ENCODE results near the gene MED20. TPM values are rescaled to one million over a fixed set of nuclear protein-coding genes. Genes with fewer than 3 reads are reported as not detected.

Gene MED20
- total and polyA plus RNA-seq, 2 donors = 15.6 to 22.5 TPM

GRCh38 chr6:41936073-41936837 lies 15.3 kb upstream of the MED20 start:
- WGBS = 48% methylated on average over 10 of the region's 10 CpGs
- no peak for DNase-seq (ENCODE audit: extremely low spot score)
- H3K36me3 ChIP-seq (ENCODE audit: insufficient read depth) = no peaks in the 10 kb centered on the region
- peaks cover 2% of the 10 kb centered on the region for H3K4me1 ChIP-seq (ENCODE audit: insufficient read depth)
- H3K27ac ChIP-seq (ENCODE audit: low read depth) = no peak overlapping the region
- H3K4me3 ChIP-seq (ENCODE audit: low read depth, low read length) = no peak overlapping the region

DNA sequence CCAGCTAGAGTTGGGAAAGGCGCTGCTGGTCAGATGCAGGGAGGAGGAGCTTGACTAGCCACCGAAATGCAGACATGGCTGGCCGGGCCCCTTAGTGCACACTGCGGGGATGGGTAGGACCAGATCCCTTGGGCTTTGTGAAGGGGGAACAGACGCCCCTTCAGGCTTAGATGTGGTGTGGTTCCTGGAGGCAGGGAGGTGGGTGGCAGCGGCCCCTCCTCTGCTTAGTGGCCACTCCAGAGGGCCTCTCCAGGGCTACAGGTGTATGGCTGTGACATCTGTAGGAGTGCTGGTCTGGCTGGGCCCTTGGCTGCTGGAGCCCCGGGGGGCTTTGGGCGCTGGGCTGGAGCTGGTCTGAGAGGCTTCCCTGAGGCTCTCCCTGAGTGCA lies 14.7 kb upstream of the MED20 start:
- Histone ChIP-seq H3K4me1 (ENCODE audit: insufficient read depth) (peaks cover 2% of the 10 kb centered on the region), H3K36me3 (ENCODE audit: insufficient read depth) (peaks cover 3% of the 10 kb centered on the region), H3K4me3 (ENCODE audit: low read depth, low read length) (no peak overlapping the region), H3K27ac (ENCODE audit: low read depth) (no peak overlapping the region)
- 72% methylated on average over 8 of the region's 8 CpGs for WGBS
- DNase-seq (ENCODE audit: extremely low spot score) = no peak

DNA sequence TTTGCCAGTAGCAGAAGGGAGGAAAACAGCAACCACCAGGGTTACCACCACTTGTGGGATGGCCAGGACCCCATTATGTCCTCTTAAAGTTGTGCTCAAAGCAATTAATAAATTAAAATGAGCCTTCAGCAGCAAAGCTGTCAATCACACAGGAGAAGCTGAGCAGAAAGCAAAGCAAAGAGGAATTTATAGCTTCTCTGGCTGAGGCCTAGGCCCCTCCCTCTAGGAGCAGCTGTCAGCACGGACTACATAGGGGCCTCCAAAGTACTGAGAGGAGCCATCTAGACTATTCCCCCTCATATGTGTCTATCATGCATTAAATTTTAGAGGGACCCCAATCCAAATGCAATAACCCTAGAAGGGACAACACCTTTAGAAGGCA lies 14.2 kb upstream of the MED20 start:
- H3K4me3 ChIP-seq (ENCODE audit: low read depth, low read length) = no peak overlapping the region
- DNase-seq (ENCODE audit: extremely low spot score) = no peak
- 33% methylated on average over 1 of the region's 1 CpG for WGBS
- H3K4me1 ChIP-seq (ENCODE audit: insufficient read depth) = no peaks in the 10 kb centered on the region
- peaks cover 3% of the 10 kb centered on the region for H3K36me3 ChIP-seq (ENCODE audit: insufficient read depth)
- H3K27ac ChIP-seq (ENCODE audit: low read depth) = no peak overlapping the region

DNA sequence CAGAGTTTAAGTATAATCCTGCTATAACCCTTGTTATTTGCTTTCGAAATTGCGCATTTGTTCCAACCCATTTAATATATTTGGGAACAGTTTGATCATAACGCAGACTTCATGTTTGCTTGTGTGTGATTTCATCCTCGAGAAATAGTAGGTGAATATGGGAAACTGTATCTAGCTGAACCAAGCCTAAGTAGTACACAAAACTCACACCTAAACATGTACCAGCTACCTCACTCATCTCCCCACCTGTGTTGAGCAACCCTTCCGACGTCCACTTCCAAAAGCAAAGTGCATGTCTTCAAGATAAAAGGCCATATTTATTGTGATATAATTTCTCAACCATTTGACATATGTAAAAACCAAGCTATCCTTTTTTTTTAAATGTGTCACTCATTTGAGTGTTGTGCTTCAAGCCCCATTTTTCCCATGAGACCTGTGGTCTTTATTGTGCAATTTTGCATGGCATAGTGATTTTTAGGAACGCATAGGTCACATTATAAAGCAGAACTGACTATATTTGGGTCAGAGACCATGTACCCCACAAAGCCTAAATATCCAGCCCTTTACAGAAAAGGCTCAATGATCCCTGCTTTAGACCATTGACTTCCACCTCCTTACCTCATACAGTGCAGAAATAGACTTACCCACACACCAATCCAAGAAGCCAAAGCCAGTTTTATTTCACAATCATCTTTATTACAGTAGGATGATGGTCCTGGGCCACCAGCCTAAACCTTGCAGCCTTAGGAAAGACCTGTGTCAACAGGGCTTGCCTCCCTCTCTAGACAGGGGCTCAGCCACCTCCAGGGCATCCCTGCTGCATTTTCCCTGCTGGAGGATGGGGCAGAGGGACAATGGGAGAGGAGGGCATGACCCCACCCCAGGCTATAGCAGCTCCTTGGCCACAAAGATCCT lies 13.6 kb upstream of the MED20 start:
- H3K4me3 ChIP-seq (ENCODE audit: low read depth, low read length) = no peak overlapping the region
- H3K27ac ChIP-seq (ENCODE audit: low read depth) = no peak overlapping the region
- peaks cover 3% of the 10 kb centered on the region for H3K36me3 ChIP-seq (ENCODE audit: insufficient read depth)
- H3K4me1 ChIP-seq (ENCODE audit: insufficient read depth) = no peaks in the 10 kb centered on the region
- WGBS = 78% methylated on average over 7 of the region's 7 CpGs
- no peak for DNase-seq (ENCODE audit: extremely low spot score)

- no peak for DNase-seq (ENCODE audit: extremely low spot score)
- Histone ChIP-seq H3K4me1 (ENCODE audit: insufficient read depth) (peaks cover under 1% of the 10 kb centered on the region), H3K4me3 (ENCODE audit: low read depth, low read length) (no peak overlapping the region), H3K36me3 (ENCODE audit: insufficient read depth) (peaks cover 3% of the 10 kb centered on the region), H3K27ac (ENCODE audit: low read depth) (no peak overlapping the region)
- 89% methylated on average over 15 of the region's 15 CpGs for WGBS
Measured at GRCh38 chr6:41932378-41932777, 11.4 kb upstream of the MED20 start.

DNA sequence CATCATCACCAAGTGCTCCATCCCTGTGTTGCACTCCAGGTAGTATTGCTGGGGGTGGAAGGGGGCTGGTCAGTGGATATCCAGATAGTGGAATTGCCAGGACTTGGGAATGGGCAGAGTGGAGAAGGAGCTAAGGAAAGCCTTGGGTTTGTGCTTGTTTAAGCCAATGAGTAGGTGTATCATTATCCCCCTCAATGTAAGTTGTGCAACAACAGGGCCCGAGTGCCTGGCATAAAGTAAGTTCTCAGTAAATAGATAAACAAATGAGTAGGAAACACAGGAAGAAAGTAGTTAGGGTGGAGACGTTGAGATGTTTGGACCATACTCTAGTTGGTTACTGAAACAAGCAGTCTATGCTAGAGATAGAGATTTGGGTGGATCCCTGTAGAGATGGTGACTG lies 10.9 kb upstream of the MED20 start:
- H3K4me3 ChIP-seq (ENCODE audit: low read depth, low read length) = no peak overlapping the region
- H3K27ac ChIP-seq (ENCODE audit: low read depth) = no peak overlapping the region
- no peak for DNase-seq (ENCODE audit: extremely low spot score)
- peaks cover 3% of the 10 kb centered on the region for H3K36me3 ChIP-seq (ENCODE audit: insufficient read depth)
- WGBS = 67% methylated on average over 2 of the region's 2 CpGs
- H3K4me1 ChIP-seq (ENCODE audit: insufficient read depth) = peaks cover 2% of the 10 kb centered on the region

DNA sequence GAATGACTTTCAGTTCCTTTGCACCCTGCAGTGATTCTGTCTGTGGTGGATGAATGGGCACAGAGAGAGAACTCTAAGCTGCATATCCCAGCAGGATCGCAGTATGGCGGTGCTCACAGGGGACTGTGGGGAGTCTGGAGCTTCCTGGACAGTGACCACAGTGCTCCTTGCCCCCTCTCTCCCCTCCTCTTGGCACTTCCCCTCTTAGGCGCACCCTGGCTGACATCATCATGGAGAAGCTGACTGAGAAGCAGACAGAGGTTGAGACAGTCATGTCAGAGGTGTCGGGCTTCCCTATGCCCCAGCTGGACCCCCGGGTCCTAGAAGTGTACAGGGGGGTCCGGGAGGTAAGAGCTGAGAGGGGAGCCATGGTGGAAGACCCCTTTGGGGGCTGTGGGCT lies 9.0 kb upstream of the MED20 start:
- H3K36me3 ChIP-seq (ENCODE audit: insufficient read depth) = peaks cover 3% of the 10 kb centered on the region
- no peak for DNase-seq (ENCODE audit: extremely low spot score)
- peaks cover 2% of the 10 kb centered on the region for H3K4me1 ChIP-seq (ENCODE audit: insufficient read depth)
- WGBS = 93% methylated on average over 6 of the region's 6 CpGs
- no peak overlapping the region for H3K27ac ChIP-seq (ENCODE audit: low read depth)
- no peak overlapping the region for H3K4me3 ChIP-seq (ENCODE audit: low read depth, low read length)

DNA sequence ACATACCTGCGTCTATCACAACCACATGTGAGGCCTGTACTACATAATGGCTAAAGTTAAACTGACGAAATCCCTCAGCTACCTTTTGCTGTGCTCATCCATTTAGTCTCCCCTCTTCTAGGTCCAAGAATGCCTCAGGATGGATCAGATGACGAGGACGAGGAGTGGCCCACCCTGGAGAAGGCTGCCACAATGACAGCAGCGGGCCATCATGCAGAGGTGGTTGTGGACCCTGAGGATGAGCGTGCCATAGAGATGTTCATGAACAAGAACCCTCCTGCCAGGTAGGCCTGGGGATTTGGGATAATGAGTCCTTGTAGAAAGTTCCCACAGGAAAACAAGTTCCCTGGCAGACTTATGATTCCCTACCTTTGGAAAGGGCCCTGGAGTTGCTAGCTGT lies 6.3 kb upstream of the MED20 start:
- H3K4me1 ChIP-seq (ENCODE audit: insufficient read depth) = peaks cover 6% of the 10 kb centered on the region
- H3K4me3 ChIP-seq (ENCODE audit: low read depth, low read length) = no peak overlapping the region
- no peak overlapping the region for H3K27ac ChIP-seq (ENCODE audit: low read depth)
- no peak for DNase-seq (ENCODE audit: extremely low spot score)
- 94% methylated on average over 6 of the region's 6 CpGs for WGBS
- H3K36me3 ChIP-seq (ENCODE audit: insufficient read depth) = peaks cover 3% of the 10 kb centered on the region

DNA sequence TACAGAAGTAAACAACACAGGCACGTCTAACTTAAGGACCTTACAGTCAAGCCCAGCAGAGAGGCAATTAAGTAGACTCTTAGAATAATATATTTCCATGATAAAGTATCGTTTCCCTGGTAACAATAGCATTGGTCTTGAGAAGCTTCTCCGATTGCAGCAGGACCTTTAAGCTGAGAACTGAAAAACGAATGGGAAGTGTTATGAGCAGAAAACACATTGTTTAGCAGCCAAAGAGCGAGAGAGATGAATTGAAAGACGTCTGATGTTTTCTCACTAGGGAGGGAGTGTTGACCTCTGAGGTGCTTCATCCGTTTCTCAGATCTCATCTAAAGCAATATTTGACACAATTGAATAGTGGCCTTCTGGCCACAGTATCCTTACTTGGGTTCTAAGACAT lies 1.2 kb upstream of the MED20 start:
- 6% methylated on average over 7 of the region's 7 CpGs for WGBS
- Histone ChIP-seq H3K4me1 (ENCODE audit: insufficient read depth) (peaks cover 4% of the 10 kb centered on the region), H3K36me3 (ENCODE audit: insufficient read depth) (no peaks in the 10 kb centered on the region), H3K27ac (ENCODE audit: low read depth) (no peak overlapping the region), H3K4me3 (ENCODE audit: low read depth, low read length) (peak overlapping the region; percentile 83)
- DNase-seq (ENCODE audit: extremely low spot score) = no peak

DNA sequence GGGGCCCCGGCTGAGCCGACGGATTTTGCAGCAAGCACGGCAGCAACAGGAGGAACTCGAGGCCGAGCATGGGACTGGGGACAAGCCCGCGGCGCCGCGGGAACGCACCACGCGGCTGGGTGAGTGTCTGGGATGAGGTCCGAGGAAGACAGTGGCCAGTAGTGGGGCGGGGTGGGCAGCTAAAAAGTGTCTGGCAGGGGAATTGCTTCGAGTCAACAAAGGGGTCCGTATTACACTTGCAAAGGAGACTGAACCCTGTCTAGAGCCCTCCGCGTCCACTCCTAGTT lies 716 bp upstream of the MED20 start:
- Histone ChIP-seq H3K36me3 (ENCODE audit: insufficient read depth) (no peaks in the 10 kb centered on the region), H3K4me1 (ENCODE audit: insufficient read depth) (peaks cover 4% of the 10 kb centered on the region), H3K27ac (ENCODE audit: low read depth) (no peak overlapping the region), H3K4me3 (ENCODE audit: low read depth, low read length) (peak overlapping the region; percentile 83)
- DNase-seq (ENCODE audit: extremely low spot score) = no peak
- WGBS = under 1% methylated on average over 20 of the region's 20 CpGs

DNA sequence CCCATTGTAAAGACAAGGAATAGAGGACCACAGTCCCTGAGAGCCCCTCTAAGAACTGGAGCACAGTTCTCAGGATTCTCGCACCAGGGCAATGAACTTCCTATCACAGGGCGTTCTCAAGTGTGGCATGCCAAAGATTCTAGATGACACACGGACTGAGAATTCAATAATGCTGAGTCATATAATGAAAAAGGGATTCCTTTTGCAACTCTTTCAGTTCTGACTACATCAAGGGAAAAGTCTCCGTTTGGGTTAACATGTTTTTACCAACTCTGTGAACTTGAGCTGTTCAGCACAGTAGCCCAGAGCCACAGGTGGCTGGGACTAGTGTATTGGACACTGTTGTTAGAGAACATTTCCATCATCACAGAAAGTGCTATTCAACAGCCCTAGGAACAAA lies 3.4 kb downstream of the MED20 start:
- Histone ChIP-seq H3K36me3 (ENCODE audit: insufficient read depth) (no peaks in the 10 kb centered on the region), H3K27ac (ENCODE audit: low read depth) (no peak overlapping the region), H3K4me1 (ENCODE audit: insufficient read depth) (peaks cover 2% of the 10 kb centered on the region), H3K4me3 (ENCODE audit: low read depth, low read length) (no peak overlapping the region)
- DNase-seq (ENCODE audit: extremely low spot score) = no peak
- 62% methylated on average over 4 of the region's 4 CpGs for WGBS

GRCh38 chr6:41914869-41915530 lies 5.9 kb downstream of the MED20 start:
- no peaks in the 10 kb centered on the region for H3K36me3 ChIP-seq (ENCODE audit: insufficient read depth)
- H3K4me1 ChIP-seq (ENCODE audit: insufficient read depth) = no peaks in the 10 kb centered on the region
- no peak overlapping the region for H3K4me3 ChIP-seq (ENCODE audit: low read depth, low read length)
- WGBS = 97% methylated on average over 4 of the region's 4 CpGs
- DNase-seq (ENCODE audit: extremely low spot score) = no peak
- no peak overlapping the region for H3K27ac ChIP-seq (ENCODE audit: low read depth)

DNA sequence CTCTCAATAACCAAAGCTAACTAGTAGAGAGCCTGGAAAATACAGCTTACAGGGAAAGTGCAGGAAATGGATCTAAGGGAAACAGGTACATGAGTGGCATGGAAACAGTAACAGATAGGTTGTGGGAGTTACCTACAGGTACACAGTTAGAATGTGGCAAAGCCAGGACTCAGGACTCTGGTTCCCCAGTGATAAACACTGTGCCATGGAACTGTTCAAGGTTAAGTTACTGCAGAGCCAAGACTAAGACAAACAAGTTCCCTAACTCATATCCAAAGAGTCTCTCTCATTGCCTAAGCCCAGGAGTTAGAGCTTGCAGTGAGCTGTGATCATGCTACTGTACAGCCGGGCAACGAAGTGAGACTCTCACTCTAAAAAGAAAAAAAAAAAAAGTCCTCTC lies 6.6 kb downstream of the MED20 start:
- 88% methylated on average over 2 of the region's 2 CpGs for WGBS

GRCh38 chr6:41909727-41910126 lies 11.2 kb downstream of the MED20 start:
- DNase-seq (ENCODE audit: extremely low spot score) = no peak
- Histone ChIP-seq H3K4me1 (ENCODE audit: insufficient read depth) (no peaks in the 10 kb centered on the region), H3K36me3 (ENCODE audit: insufficient read depth) (peaks cover 2% of the 10 kb centered on the region), H3K4me3 (ENCODE audit: low read depth, low read length) (no peak overlapping the region), H3K27ac (ENCODE audit: low read depth) (no peak overlapping the region)
- WGBS = 94% methylated on average over 1 of the region's 1 CpG

More for the DNA sequence above, 6.6 kb downstream of the MED20 start:
- H3K27ac ChIP-seq (ENCODE audit: low read depth) = no peak overlapping the region
- no peak overlapping the region for H3K4me3 ChIP-seq (ENCODE audit: low read depth, low read length)
- no peaks in the 10 kb centered on the region for H3K36me3 ChIP-seq (ENCODE audit: insufficient read depth)
- H3K4me1 ChIP-seq (ENCODE audit: insufficient read depth) = no peaks in the 10 kb centered on the region
- DNase-seq (ENCODE audit: extremely low spot score) = no peak

All from urinary bladder (tissue), 4 donors.